Skin of body (tissue), 2 donors: ENCODE measurements around the gene PGPEP1. TPM values are rescaled to one million over a fixed set of nuclear protein-coding genes. Genes with fewer than 3 reads are reported as not detected.
A peak's percentile ranks its signal among the peaks of the same experiment; 100 is the strongest.
"Not testable (repeated sequence)": the region's sequence is repeated elsewhere in the genome, so short reads cannot be mapped to it uniquely, and the experiment has no call there.

Experiments used
- DNase-seq: peaks from one replicate; lab custom pipeline; 2025; lab: John Stamatoyannopoulos, UW
- total RNA-seq: library from RNA; depleted of rRNA; stranded (reverse); fragments of >200 nt; gene quantifications from one replicate; pipeline ENCODE4 v1.2.3, GENCODE V29; 2014

PGPEP1 gene
- total RNA-seq, 1 donor from 2014 or later, result 9.6 TPM

GRCh38 chr19:18363787-18364186 lies 23.4 kb downstream of the PGPEP1 start:
- DNase-seq, result no peak

GRCh38 chr19:18364277-18364825 lies 24.0 kb downstream of the PGPEP1 start:
- not testable (repeated sequence) for DNase-seq

GRCh38 chr19:18364826-18365528 lies 24.6 kb downstream of the PGPEP1 start:
- DNase-seq, result peak; percentile 80

- no peak for DNase-seq
Observed at GRCh38 chr19:18366021-18366435, 25.6 kb downstream of the PGPEP1 start.

- no peak for DNase-seq
Observed at GRCh38 chr19:18368504-18369222, 28.3 kb downstream of the PGPEP1 start.

- DNase-seq, result no peak
Observed at GRCh38 chr19:18373407-18373891, 33.1 kb downstream of the PGPEP1 start.

- peak; percentile 67 for DNase-seq
Observed at GRCh38 chr19:18373892-18374629, 33.7 kb downstream of the PGPEP1 start.

GRCh38 chr19:18377026-18377425 lies 36.6 kb downstream of the PGPEP1 start:
- no peak for DNase-seq

GRCh38 chr19:18379803-18380747 lies 39.7 kb downstream of the PGPEP1 start:
- peak; percentile 27 for DNase-seq

GRCh38 chr19:18380843-18381242 lies 40.4 kb downstream of the PGPEP1 start:
- no peak for DNase-seq

- DNase-seq, result not testable (repeated sequence)
Observed at GRCh38 chr19:18383622-18384021, 43.2 kb downstream of the PGPEP1 start.

GRCh38 chr19:18384775-18385174 lies 44.4 kb downstream of the PGPEP1 start:
- DNase-seq, result no peak

- DNase-seq, result no peak
Observed at GRCh38 chr19:18385359-18385674, 44.9 kb downstream of the PGPEP1 start.

- no peak for DNase-seq
Observed at GRCh38 chr19:18385675-18386542, 45.5 kb downstream of the PGPEP1 start, which contains the start of gene GDF15. GDF15 (plus strand) TSS chr19:18386158; CDS start chr19:18386190, 32 bp downstream.

- no peak for DNase-seq
Observed at GRCh38 chr19:18386543-18387271, 46.3 kb downstream of the PGPEP1 start.

GRCh38 chr19:18388100-18388959 lies 47.9 kb downstream of the PGPEP1 start:
- DNase-seq, result peak; percentile 49

GRCh38 chr19:18388960-18389725 lies 48.7 kb downstream of the PGPEP1 start:
- no peak for DNase-seq
